Pancreas (tissue), 10 donors: ENCODE results near the gene CIAO2B. TPM values are rescaled to one million over a fixed set of nuclear protein-coding genes. Genes with fewer than 3 reads are reported as not detected.

ENCODE experiments used
- ATAC-seq, 4 donors: fragments of 200-7000 bp; cut with Tn5 transposase; one replicate each; pipeline versions ENCODE4 v1.8.0 to v1.9.1; 2020; ENCODE audit warnings: mild to moderate bottlenecking in 4 of 4, moderate library complexity in 4 of 4
- DNase-seq, 6 donors: peaks; one replicate each; pipeline ENCODE4 v3.0.0-alpha.2; 2020
- FAIRE-seq: peaks from 2 replicates; lab custom pipeline; 2012; peaks lifted over from hg19 to GRCh38; lab: Jason Lieb, UNC
- H3K27ac ChIP-seq, 4 donors: fragments of 200-600 bp; sonication (generic); 1 replicate in 3 of 4; 2 replicates in 1 of 4; pipeline versions ENCODE4 v1.5.0 to v1.8.0; 2020
- H3K27me3 ChIP-seq, 4 donors: fragments of 200-600 bp; one replicate each; pipeline ENCODE4 v1.8.0; 2021
- H3K36me3 ChIP-seq, 3 donors: fragments of 200-600 bp; sonication (generic) in 1 of 3; one replicate each; pipeline versions ENCODE4 v1.5.0 to v1.8.0; 2020 to 2021
- H3K4me1 ChIP-seq, 3 donors: fragments of 200-600 bp; one replicate each; pipeline ENCODE4 v1.8.0; 2021
- H3K4me3 ChIP-seq, 4 donors: fragments of 200-600 bp; sonication (generic) in 2 of 4; one replicate each; pipeline versions ENCODE4 v1.5.0 to v1.8.0; 2020 to 2021
- H3K9me3 ChIP-seq, 4 donors: fragments of 200-600 bp; one replicate each; pipeline ENCODE4 v1.8.0; 2021
- CTCF ChIP-seq, 4 donors: fragments of 200-600 bp; sonication (generic) in 3 of 4; IDR thresholded peaks; one replicate each; pipeline versions ENCODE4 v1.5.0 to v1.8.0; 2021; ENCODE audit warnings: antibody characterized with exemption in 4 of 4
- WGBS, 2 donors: extraction: QIAGEN DNeasy Blood & Tissue Kit; methylation state at CpG; one replicate each; pipeline ENCODE4 v1.1.7; 2013; 5-methylcytosine and 5-hydroxymethylcytosine counted together
- intact Hi-C, 3 donors: fragments of 100-400 bp; cut with DNase I; formaldehyde crosslinking; loops; one replicate each; pipeline versions ENCODE4 v1.11.1 to v1.14.2; 2022
- polyA plus RNA-seq, 2 donors: library from polyadenylated mRNA; stranded (reverse); fragments of 200-250 nt; gene quantifications; one replicate each; pipeline ENCODE4 v1.2.3, GENCODE V29; 2013
- total RNA-seq, 6 donors: library from RNA; stranded (reverse); fragmentation: NEBNext Ultra II Directional in 4 of 6; extraction: Animal tissue kit (Norgen Biotek cat#: 25700) in 4 of 6; gene quantifications; one replicate each; pipeline versions ENCODE4 v1.2.1 to v1.2.4, GENCODE V29; 2021 to 2023
- donor health status: healthy with polysubstance abuse.
- donor health status: DM: no; HTN: no; CAD: no; lungs with moderate emphysema.
- donor health status: DM: no; HTN: no; CAD: no.
- donor health status: control.
- donor health status: control.
- donor health status: Bipolar disorder and iron deficiency.
- donor health status: DM: yes; HTN: yes; CAD: no.
- donor health status: DM: no; HTN: no; CAD: no.
- donor health status: DM: no; HTN: no; CAD: no.
- donor health status: DM: yes; HTN: yes; CAD: no.

CIAO2B gene
- total and polyA plus RNA-seq, 8 donors, result 14.8 to 86.9 (median 26.3) TPM

- peak in 3 of 4 donors; percentile 45 to 70 (median 69) for ATAC-seq
- no peak for TF ChIP-seq CTCF (IDR thresholded peaks at IDR 0.05)
- 26 to 33% methylated on average over 5 of the region's 5 CpGs for WGBS, 2 donors
- no peaks in the 10 kb centered on the region for H3K36me3 ChIP-seq
- H3K4me3 ChIP-seq, result peak overlapping the region in 1 of 4 donors; percentile 19
- intact Hi-C loops, result no loop called here
- no peaks in the 10 kb centered on the region for H3K9me3 ChIP-seq
- H3K27ac ChIP-seq, result peak overlapping the region in 1 of 4 donors; percentile 46
- no peaks in the 10 kb centered on the region for H3K27me3 ChIP-seq
- no peak for FAIRE-seq
- DNase-seq, result no peak
- H3K4me1 ChIP-seq, result no peaks in the 10 kb centered on the region
These were observed 27.7 kb upstream of the CIAO2B start for GRCh38 chr16:66961914-66962313.

GRCh38 chr16:66961065-66961744 lies 27.0 kb upstream of the CIAO2B start, which contains the start of gene CES3:
TSS of gene CES3 (plus strand) at chr16:66961266. CDS start at chr16:66961308, 42 bp downstream.
- peak within 1 kb of the TSS in 3 of 4 donors; percentile 15 to 29 (median 19) for H3K4me3 ChIP-seq
- H3K36me3 ChIP-seq, result no peaks in the 10 kb centered on the region
- intact Hi-C loops, result no loop called here
- no peaks in the 10 kb centered on the region for H3K4me1 ChIP-seq
- DNase-seq (peak; percentile 63 to 89 (median 78)), FAIRE-seq (no peak), ATAC-seq (peak; percentile 85 to 93 (median 91))
- no peaks in the 10 kb centered on the region for H3K27me3 ChIP-seq
- 53 to 60% methylated on average over 16 of the region's 16 CpGs for WGBS, 2 donors
- H3K9me3 ChIP-seq, result no peaks in the 10 kb centered on the region
- TF ChIP-seq CTCF (IDR thresholded peaks at IDR 0.05), result peak; percentile 28 to 71 (median 54)
- peak within 1 kb of the TSS in 1 of 4 donors; percentile 46 for H3K27ac ChIP-seq

- Histone ChIP-seq H3K36me3 (no peaks in the 10 kb centered on the region), H3K4me3 (no peak overlapping the region), H3K27me3 (no peaks in the 10 kb centered on the region), H3K4me1 (no peaks in the 10 kb centered on the region), H3K9me3 (no peaks in the 10 kb centered on the region), H3K27ac (no peak overlapping the region)
- no peak for TF ChIP-seq CTCF (IDR thresholded peaks at IDR 0.05)
- FAIRE-seq (no peak), DNase-seq (no peak), ATAC-seq (no peak)
- intact Hi-C loops, result no loop called here
- WGBS, 2 donors, result 65 to 83% methylated on average over 1 of the region's 1 CpG
These were observed 26.1 kb upstream of the CIAO2B start for GRCh38 chr16:66960270-66960669.

GRCh38 chr16:66959704-66960161 lies 25.5 kb upstream of the CIAO2B start:
- no peaks in the 10 kb centered on the region for H3K9me3 ChIP-seq
- WGBS, 2 donors, result 55 to 63% methylated on average over 5 of the region's 5 CpGs
- no peaks in the 10 kb centered on the region for H3K4me1 ChIP-seq
- H3K27ac ChIP-seq, result no peak overlapping the region
- no peak for DNase-seq
- FAIRE-seq, result no peak
- H3K36me3 ChIP-seq, result no peaks in the 10 kb centered on the region
- no peak for TF ChIP-seq CTCF (IDR thresholded peaks at IDR 0.05)
- no peaks in the 10 kb centered on the region for H3K27me3 ChIP-seq
- H3K4me3 ChIP-seq, result no peak overlapping the region
- intact Hi-C loops, result loop anchor here in 1 of 3 donors (10.0 kb wide), 1 partner anchor 55 kb away; no protein-coding TSS in a partner anchor
- ATAC-seq, result peak in 2 of 4 donors; percentile 2 to 18
